Calu3 (cell line): ENCODE results near the gene COMMD6. TPM values are rescaled to one million over a fixed set of nuclear protein-coding genes. Genes with fewer than 3 reads are reported as not detected.

Experiments used
- BruUV-seq: library from RNA; stranded (reverse); fragments of 400-500 nt; replicated peaks from 2 replicates; lab custom pipeline; 2021; lab: Mats Ljungman, UMichigan
- CTCF ChIA-PET: fragments of 300-600 bp; sonication (Branson Sonifier 250); formaldehyde crosslinking; loops from one replicate; lab custom pipeline; 2022; ENCODE audit warnings: antibody characterized with exemption; lab: Charles Lee
- DNase-seq: peaks from one replicate; pipeline ENCODE4 v3.0.0; 2022
- H3K27ac Mint-ChIP-seq: one replicate; pipeline ENCODE4 v1.8.0; 2022; ENCODE audit warnings: mixed read lengths; ENCODE audit not compliant: unreplicated experiment
- H3K27me3 Mint-ChIP-seq: one replicate; pipeline ENCODE4 v1.8.0; 2022; ENCODE audit warnings: mixed read lengths; ENCODE audit not compliant: unreplicated experiment
- H3K36me3 Mint-ChIP-seq: one replicate; pipeline ENCODE4 v1.8.0; 2022; ENCODE audit warnings: mild to moderate bottlenecking, moderate library complexity, mixed read lengths; ENCODE audit not compliant: insufficient read depth, unreplicated experiment
- H3K4me1 Mint-ChIP-seq: one replicate; pipeline ENCODE4 v1.8.0; 2022; ENCODE audit warnings: mild to moderate bottlenecking, low read depth, mixed read lengths; ENCODE audit not compliant: unreplicated experiment
- H3K4me3 Mint-ChIP-seq: one replicate; pipeline ENCODE4 v1.8.0; 2022; ENCODE audit warnings: mild to moderate bottlenecking, low read depth, moderate library complexity, mixed read lengths; ENCODE audit not compliant: unreplicated experiment
- H3K9me3 Mint-ChIP-seq: one replicate; pipeline ENCODE4 v1.8.0; 2022; ENCODE audit warnings: low read depth, mixed read lengths; ENCODE audit not compliant: unreplicated experiment
- CTCF ChIP-seq: fragments of 200-600 bp; IDR thresholded peaks from one replicate; pipeline ENCODE4 v1.8.0; 2022; ENCODE audit warnings: antibody characterized with exemption; ENCODE audit not compliant: unreplicated experiment
- intact Hi-C: fragments of 100-400 bp; cut with micrococcal nuclease; formaldehyde crosslinking; loops from one replicate; pipeline ENCODE4 v1.10.0; 2022; ENCODE audit not compliant: unreplicated experiment
- total RNA-seq: library from RNA; stranded (reverse); gene quantifications from 2 replicates; pipeline ENCODE4 v1.2.3, GENCODE V29; 2022

The COMMD6 gene
- total RNA-seq, 1 experiment from 2014 or later = 38.2 TPM

- Mint-ChIP-seq H3K36me3 (no peaks in the 10 kb centered on the region), H3K4me3 (no peak overlapping the region), H3K27ac (no peak overlapping the region), H3K4me1 (no peaks in the 10 kb centered on the region), H3K27me3 (no peaks in the 10 kb centered on the region), H3K9me3 (no peaks in the 10 kb centered on the region)
- intact Hi-C loops = loop anchor here (10.0 kb wide), 1 partner anchor 1100 kb away; no protein-coding TSS in a partner anchor
- no peak for TF ChIP-seq CTCF
- DNase-seq = no peak
- BruUV-seq = no TSS peak
- CTCF ChIA-PET = no interaction called here
Measured at GRCh38 chr13:75494491-75494890, 43.1 kb downstream of the COMMD6 start.

- intact Hi-C loops = loop anchor here (10.0 kb wide), 1 partner anchor 1098 kb away; no protein-coding TSS in a partner anchor
- no peak for TF ChIP-seq CTCF
- CTCF ChIA-PET = no interaction called here
- no TSS peak for BruUV-seq
- Mint-ChIP-seq H3K27me3 (no peaks in the 10 kb centered on the region), H3K4me1 (no peaks in the 10 kb centered on the region), H3K27ac (no peak overlapping the region), H3K36me3 (no peaks in the 10 kb centered on the region), H3K9me3 (no peaks in the 10 kb centered on the region), H3K4me3 (no peak overlapping the region)
- no peak for DNase-seq
Measured at GRCh38 chr13:75493156-75493555, 44.5 kb downstream of the COMMD6 start.

GRCh38 chr13:75492389-75492788 is 45.3 kb downstream of the COMMD6 start:
- BruUV-seq = no TSS peak

GRCh38 chr13:75491376-75491775 is 46.3 kb downstream of the COMMD6 start:
- CTCF ChIA-PET = no interaction called here
- no peaks in the 10 kb centered on the region for H3K36me3 Mint-ChIP-seq
- BruUV-seq = no TSS peak
- TF ChIP-seq CTCF = no peak
- intact Hi-C loops = loop anchor here (10.0 kb wide), 1 partner anchor 1097 kb away; no protein-coding TSS in a partner anchor
- H3K27ac Mint-ChIP-seq = no peak overlapping the region
- no peak overlapping the region for H3K4me3 Mint-ChIP-seq
- no peaks in the 10 kb centered on the region for H3K4me1 Mint-ChIP-seq
- no peak for DNase-seq
- H3K9me3 Mint-ChIP-seq = no peaks in the 10 kb centered on the region
- H3K27me3 Mint-ChIP-seq = no peaks in the 10 kb centered on the region

More at GRCh38 chr13:75492389-75492788, 45.3 kb downstream of the COMMD6 start:
- no peak for TF ChIP-seq CTCF
- CTCF ChIA-PET = no interaction called here
- DNase-seq = no peak
- Mint-ChIP-seq H3K36me3 (no peaks in the 10 kb centered on the region), H3K27ac (no peak overlapping the region), H3K9me3 (no peaks in the 10 kb centered on the region), H3K27me3 (no peaks in the 10 kb centered on the region), H3K4me1 (no peaks in the 10 kb centered on the region), H3K4me3 (no peak overlapping the region)
- intact Hi-C loops = loop anchor here (10.0 kb wide), 1 partner anchor 1098 kb away; no protein-coding TSS in a partner anchor
